Uterus (tissue), 4 donors: ENCODE results near the gene CORO1C. TPM values are rescaled to one million over a fixed set of nuclear protein-coding genes. Genes with fewer than 3 reads are reported as not detected.

Experiments used
- DNase-seq, 2 donors: peaks; one replicate each; pipeline ENCODE4 v3.0.0-alpha.2; 2019 to 2020
- H3K27ac ChIP-seq, 2 donors: fragments of 200-600 bp; sonication (generic); 1 replicate in 1 of 2; 2 replicates in 1 of 2; pipeline ENCODE4 v1.5.1; 2016 to 2018
- H3K27me3 ChIP-seq, 2 donors: fragments of 200-600 bp; sonication (generic); one replicate each; pipeline ENCODE4 v1.5.1; 2018 to 2019; ENCODE audit warnings: control low read depth in 1 of 2
- H3K36me3 ChIP-seq, 2 donors: fragments of 200-600 bp; sonication (generic); one replicate each; pipeline ENCODE4 v1.5.1; 2019; ENCODE audit warnings: control low read depth in 1 of 2
- H3K4me1 ChIP-seq, 2 donors: fragments of 200-600 bp; sonication (generic); one replicate each; pipeline ENCODE4 v1.5.1; 2018 to 2019; ENCODE audit warnings: control low read depth in 1 of 2
- H3K4me3 ChIP-seq, 2 donors: fragments of 200-600 bp; sonication (generic); 1 replicate in 1 of 2; 2 replicates in 1 of 2; pipeline ENCODE4 v1.5.1; 2018 to 2019; ENCODE audit warnings: mild to moderate bottlenecking in 1 of 2
- H3K9me3 ChIP-seq, 2 donors: fragments of 200-600 bp; sonication (generic); one replicate each; pipeline ENCODE4 v1.5.1; 2019; ENCODE audit warnings: control low read depth in 1 of 2
- CTCF ChIP-seq, 4 experiments: fragments of 200-600 bp in 2 of 4; fragments of 450-650 bp in 2 of 4; sonication (generic) in 2 of 4; IDR thresholded peaks; one replicate each; pipeline ENCODE4 v1.5.1; 2016 to 2019; ENCODE audit warnings: antibody characterized with exemption in 4 of 4, mild to moderate bottlenecking in 2 of 4, moderate library complexity in 1 of 4
- POLR2A ChIP-seq, 2 donors: fragments of 450-650 bp; IDR thresholded peaks; one replicate each; pipeline ENCODE4 v1.6.1; 2016; ENCODE audit warnings: antibody characterized with exemption in 2 of 2, mild to moderate bottlenecking in 1 of 2, moderate library complexity in 1 of 2
- intact Hi-C: fragments of 100-400 bp; cut with DNase I; formaldehyde crosslinking; loops from one replicate; pipeline ENCODE4 v1.15.1; 2023; ENCODE audit warnings: low total_unique reads
- total RNA-seq, 4 donors: library from RNA; depleted of rRNA in 3 of 4; stranded (reverse); fragments of >200 nt in 3 of 4; gene quantifications; one replicate each; pipeline versions ENCODE4 v1.1.0 to v1.2.4, GENCODE V29; 2014 to 2023
- donor health status: DM: yes; HTN: yes; CAD: no.

The CORO1C gene
- total RNA-seq, 4 donors from 2014 or later = 129 to 357 (median 235) TPM

GRCh38 chr12:108712165-108712924, 19.0 kb downstream of the CORO1C start:
- TF ChIP-seq POLR2A (IDR thresholded peaks at IDR 0.05) = no peak
- TF ChIP-seq CTCF (IDR thresholded peaks at IDR 0.05) = no peak
- Histone ChIP-seq H3K4me3 (no peak overlapping the region), H3K9me3 (no peaks in the 10 kb centered on the region), H3K27me3 (no peaks in the 10 kb centered on the region), H3K4me1 (peaks cover 6 to 12% of the 10 kb centered on the region in 2 donors), H3K27ac (peak overlapping the region; percentile 47 to 54), H3K36me3 (no peaks in the 10 kb centered on the region)
- no peak for DNase-seq
- intact Hi-C loops = no loop called here

- H3K9me3 ChIP-seq = no peaks in the 10 kb centered on the region
- H3K27me3 ChIP-seq = no peaks in the 10 kb centered on the region
- TF ChIP-seq POLR2A (IDR thresholded peaks at IDR 0.05) (no peak), CTCF (IDR thresholded peaks at IDR 0.05) (no peak)
- no peak for DNase-seq
- H3K4me1 ChIP-seq = peaks cover 6 to 12% of the 10 kb centered on the region in 2 donors
- no peak overlapping the region for H3K4me3 ChIP-seq
- intact Hi-C loops = no loop called here
- no peaks in the 10 kb centered on the region for H3K36me3 ChIP-seq
- H3K27ac ChIP-seq = peak overlapping the region; percentile 47 to 54
Observed at GRCh38 chr12:108711489-108712164, 19.7 kb downstream of the CORO1C start.

GRCh38 chr12:108709697-108710096, 21.6 kb downstream of the CORO1C start:
- H3K9me3 ChIP-seq = no peaks in the 10 kb centered on the region
- H3K4me3 ChIP-seq = no peak overlapping the region
- DNase-seq = no peak
- H3K27ac ChIP-seq = peak overlapping the region; percentile 19 to 44
- intact Hi-C loops = no loop called here
- H3K4me1 ChIP-seq = peaks cover 6 to 12% of the 10 kb centered on the region in 2 donors
- H3K36me3 ChIP-seq = no peaks in the 10 kb centered on the region
- H3K27me3 ChIP-seq = no peaks in the 10 kb centered on the region
- no peak for TF ChIP-seq CTCF (IDR thresholded peaks at IDR 0.05)
- TF ChIP-seq POLR2A (IDR thresholded peaks at IDR 0.05) = no peak

- no peaks in the 10 kb centered on the region for H3K27me3 ChIP-seq
- H3K36me3 ChIP-seq = no peaks in the 10 kb centered on the region
- H3K4me3 ChIP-seq = no peak overlapping the region
- no peaks in the 10 kb centered on the region for H3K9me3 ChIP-seq
- intact Hi-C loops = no loop called here
- TF ChIP-seq POLR2A (IDR thresholded peaks at IDR 0.05) (no peak), CTCF (IDR thresholded peaks at IDR 0.05) (no peak)
- H3K27ac ChIP-seq = peak overlapping the region; percentile 41 to 95
- H3K4me1 ChIP-seq = peaks cover 13 to 18% of the 10 kb centered on the region in 2 donors
- DNase-seq = no peak
Observed at GRCh38 chr12:108704527-108704926, 26.8 kb downstream of the CORO1C start.
